ENCODE results near the gene XPR1.

- TF ChIP-seq POLR2A (IDR thresholded peaks at IDR 0.05), result no peak
- no peak for TF ChIP-seq CTCF (IDR thresholded peaks at IDR 0.05)
These were observed 294.6 kb downstream of the XPR1 start for GRCh38 chr1:180926164-180926981.

All from transverse colon (tissue), 3 donors.